Right cardiac atrium (tissue), 5 donors: ENCODE results near the gene WIZ. TPM values are rescaled to one million over a fixed set of nuclear protein-coding genes. Genes with fewer than 3 reads are reported as not detected.

Experiments used
- ATAC-seq, 2 donors: fragments of 200-7000 bp; cut with Tn5 transposase; one replicate each; pipeline versions ENCODE4 v1.8.0 to v1.9.1; 2020; ENCODE audit warnings: moderate library complexity in 2 of 2, mild to moderate bottlenecking in 1 of 2
- DNase-seq, 3 donors: peaks; one replicate each; pipeline ENCODE4 v3.0.0-alpha.2; 2020
- H3K27ac ChIP-seq: one replicate; pipeline ENCODE4 v1.5.1; 2013; ENCODE audit warnings: mild to moderate bottlenecking, low read length, control low read depth, moderate library complexity
- H3K27me3 ChIP-seq: one replicate; pipeline ENCODE4 v1.6.1; 2013; ENCODE audit not compliant: control insufficient read depth, insufficient read depth
- H3K4me1 ChIP-seq: one replicate; pipeline ENCODE4 v1.6.1; 2013; ENCODE audit warnings: low read length; ENCODE audit not compliant: control insufficient read depth, insufficient read depth
- H3K4me3 ChIP-seq: one replicate; pipeline ENCODE4 v1.5.1; 2013; ENCODE audit warnings: low read length, control low read depth
- H3K9me3 ChIP-seq: one replicate; pipeline ENCODE4 v1.6.1; 2013; ENCODE audit warnings: low read length; ENCODE audit not compliant: control insufficient read depth
- WGBS: extraction: QIAGEN DNeasy Blood & Tissue Kit; methylation state at CpG from one replicate; pipeline ENCODE4 v1.1.7; 2013; 5-methylcytosine and 5-hydroxymethylcytosine counted together
- intact Hi-C, 4 donors: fragments of 100-400 bp; cut with DNase I; formaldehyde crosslinking; loops; one replicate each; pipeline versions ENCODE4 v1.11.0 to v1.14.0; 2022 to 2023
- polyA plus RNA-seq: library from polyadenylated mRNA; stranded (reverse); fragments of 200-250 nt; gene quantifications from one replicate; pipeline ENCODE4 v1.2.3, GENCODE V29; 2013
- total RNA-seq, 4 donors: library from RNA; stranded (reverse); fragmentation: NEBNext Ultra II Directional; extraction: Animal tissue kit (Norgen Biotek cat#: 25700); gene quantifications; one replicate each; pipeline ENCODE4 v1.2.1, GENCODE V29; 2021
- donor health status: healthy with polysubstance abuse.
- donor health status: DM: no; HTN: yes; CAD: no.
- donor health status: DM: no; HTN: no; CAD: no.
- donor health status: DM: no; HTN: yes; CAD: no; lungs with severe emphysema.
- donor health status: DM: yes; HTN: yes; CAD: no.

WIZ gene
- total and polyA plus RNA-seq, 5 donors, result 28.0 to 36.5 (median 31.2) TPM

DNA sequence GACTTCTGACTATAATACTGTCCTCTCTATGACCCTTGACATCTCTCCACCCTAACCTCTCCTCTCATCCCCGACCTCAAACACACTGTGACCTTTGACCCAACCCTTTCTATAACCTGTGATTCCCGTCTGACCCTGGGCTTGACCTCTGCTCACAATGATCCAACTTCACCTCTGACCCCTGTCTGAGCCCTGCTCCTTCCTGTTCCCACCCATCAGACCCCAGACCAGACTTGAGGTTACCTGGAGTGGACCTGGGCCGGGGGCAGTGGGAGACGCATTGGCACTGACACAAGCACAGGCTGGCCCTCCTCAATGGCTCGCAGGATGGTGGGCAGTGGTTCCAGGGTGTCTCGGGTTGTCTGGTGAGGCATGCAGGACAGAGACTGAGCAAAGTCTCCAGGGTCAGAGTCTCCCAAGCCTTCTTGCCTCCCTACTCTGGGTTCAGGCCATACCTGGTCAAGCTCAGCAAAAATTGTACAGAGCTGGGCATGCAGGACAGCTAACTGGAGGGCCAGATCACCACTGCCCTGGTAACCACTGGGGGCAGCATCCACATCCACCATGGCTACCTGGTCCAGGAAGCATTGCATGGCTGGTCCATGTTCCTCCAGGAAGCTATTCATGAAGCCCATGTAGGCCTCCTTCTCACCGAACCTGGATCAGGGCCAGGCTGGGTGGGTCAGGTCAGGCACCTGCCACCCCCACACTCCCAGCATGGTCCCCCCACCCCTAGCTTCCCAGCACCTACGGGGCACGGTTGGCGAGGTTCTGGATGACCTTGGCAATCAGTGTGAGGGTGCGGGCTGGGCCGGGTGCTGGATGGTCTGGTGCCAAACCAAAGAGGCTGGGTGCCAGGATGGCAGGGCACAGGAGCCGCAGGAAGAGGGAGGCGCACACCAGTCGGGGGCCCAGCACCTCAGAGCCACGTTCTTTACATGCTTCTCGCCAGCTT is 4.4 kb upstream of the WIZ start:
- H3K4me3 ChIP-seq, result no peak overlapping the region
- peaks cover 4% of the 10 kb centered on the region for H3K4me1 ChIP-seq
- DNase-seq (peak in 2 of 3 donors; percentile 60 to 63), ATAC-seq (no peak)
- WGBS, result 84% methylated on average over 17 of the region's 17 CpGs
- intact Hi-C loops, result loop anchor here in 1 of 4 donors (10.0 kb wide), 1 partner anchor 101 kb away; no protein-coding TSS in a partner anchor
- no peak overlapping the region for H3K27ac ChIP-seq
- no peaks in the 10 kb centered on the region for H3K9me3 ChIP-seq
- H3K27me3 ChIP-seq, result no peaks in the 10 kb centered on the region

DNA sequence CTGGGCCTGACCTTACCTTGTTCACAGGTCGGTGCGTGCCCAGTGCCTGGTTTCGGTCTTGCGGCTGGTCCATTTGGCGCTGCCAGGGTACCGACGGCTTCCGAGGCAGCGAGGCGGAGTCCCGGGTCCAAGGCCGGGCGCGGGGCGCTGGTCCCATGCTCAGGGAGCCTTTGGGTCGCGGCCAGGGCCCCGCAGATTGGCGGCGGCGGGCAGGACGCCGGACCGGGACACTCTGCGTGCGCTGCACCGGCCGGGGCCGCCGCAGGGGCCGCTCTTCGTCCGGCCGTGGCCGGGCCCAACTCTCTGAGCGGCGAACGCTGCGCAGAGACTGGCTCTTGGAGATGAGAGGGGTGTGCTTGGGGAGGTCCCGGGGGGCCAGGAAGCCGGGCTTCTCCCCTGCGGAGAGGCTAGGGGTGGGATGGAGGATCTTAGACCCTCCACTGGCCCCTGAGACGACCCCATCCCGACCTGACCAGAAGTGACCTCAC is 3.4 kb upstream of the WIZ start:
- intact Hi-C loops, result loop anchor here in 1 of 4 donors (10.0 kb wide), 1 partner anchor 102 kb away; no protein-coding TSS in a partner anchor
- no peaks in the 10 kb centered on the region for H3K9me3 ChIP-seq
- H3K4me1 ChIP-seq, result peaks cover 4% of the 10 kb centered on the region
- 19% methylated on average over 44 of the region's 44 CpGs for WGBS
- ATAC-seq (peak; percentile 13 to 25), DNase-seq (peak in 2 of 3 donors; percentile 75 to 80)
- H3K27ac ChIP-seq, result peak overlapping the region; percentile 37
- H3K27me3 ChIP-seq, result no peaks in the 10 kb centered on the region
- peak overlapping the region; percentile 26 for H3K4me3 ChIP-seq

DNA sequence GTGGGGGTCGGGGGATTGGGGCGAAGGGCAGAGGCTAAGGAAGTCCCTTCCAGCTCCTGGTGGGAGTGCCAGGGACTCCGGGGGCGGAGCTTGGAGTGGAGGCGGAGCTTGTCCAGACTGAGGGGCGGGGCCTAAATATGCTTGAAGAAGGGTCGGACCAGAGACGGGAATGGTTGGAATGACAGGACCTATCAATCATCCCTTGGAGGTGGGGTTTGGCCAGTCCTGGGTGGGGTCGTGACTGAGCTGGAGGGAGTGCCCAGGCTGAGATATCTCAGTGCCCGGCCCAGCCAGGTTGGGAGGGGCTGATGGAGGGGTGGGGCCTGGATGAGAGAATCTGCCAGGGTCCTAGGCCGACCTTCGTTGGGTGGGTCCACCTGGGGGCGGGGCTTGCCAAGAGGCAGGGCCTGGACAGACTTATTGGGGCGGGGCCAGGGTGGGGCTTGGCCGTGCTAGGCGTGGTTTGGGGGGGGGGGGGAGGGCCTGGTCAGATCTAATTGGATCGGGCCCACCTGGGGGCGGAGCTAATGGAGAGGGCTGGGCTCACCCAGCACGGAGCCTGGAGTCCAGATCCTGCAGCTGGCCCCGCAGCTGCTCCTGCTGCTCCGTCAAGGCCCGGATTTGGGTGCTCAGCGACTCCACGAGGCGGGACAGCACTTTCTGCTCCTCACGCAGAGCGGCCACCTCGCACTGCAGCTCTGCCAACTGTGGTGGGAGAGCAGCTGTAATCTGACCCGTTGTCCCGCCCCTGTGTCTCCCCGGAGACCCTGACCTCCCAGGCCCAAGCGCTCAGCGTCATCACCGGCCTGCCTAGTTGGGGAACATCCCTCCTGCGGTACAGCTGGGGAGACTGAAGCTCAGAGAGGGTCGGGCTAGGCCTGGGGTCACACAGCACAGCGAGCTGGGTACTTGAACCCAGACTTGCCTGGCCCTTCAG is 2.6 kb upstream of the WIZ start:
- ATAC-seq, result peak; percentile 78 to 86
- Histone ChIP-seq H3K4me3 (peak overlapping the region; percentile 26), H3K27me3 (no peaks in the 10 kb centered on the region), H3K4me1 (peaks cover 4% of the 10 kb centered on the region), H3K27ac (peak overlapping the region; percentile 54), H3K9me3 (no peaks in the 10 kb centered on the region)
- 11% methylated on average over 37 of the region's 37 CpGs for WGBS
- intact Hi-C loops, result loop anchor here in 1 of 4 donors (10.0 kb wide), 1 partner anchor 102 kb away; no protein-coding TSS in a partner anchor
- peak; percentile 96 to 98 (median 97) for DNase-seq

GRCh38 chr19:15450528-15450890 is 753 bp upstream of the WIZ start:
- no peak for DNase-seq
- H3K27me3 ChIP-seq, result no peaks in the 10 kb centered on the region
- no peak overlapping the region for H3K4me3 ChIP-seq
- intact Hi-C loops, result loop anchor here in 1 of 4 donors (10.0 kb wide), 1 partner anchor 104 kb away; no protein-coding TSS in a partner anchor
- no peaks in the 10 kb centered on the region for H3K9me3 ChIP-seq
- ATAC-seq, result no peak
- H3K27ac ChIP-seq, result peak overlapping the region; percentile 90
- 92% methylated on average over 1 of the region's 1 CpG for WGBS
- H3K4me1 ChIP-seq, result no peaks in the 10 kb centered on the region

- Histone ChIP-seq H3K27ac (peak overlapping the region; percentile 55), H3K4me1 (peaks cover 7% of the 10 kb centered on the region), H3K9me3 (no peaks in the 10 kb centered on the region), H3K4me3 (peak overlapping the region; percentile 84), H3K27me3 (no peaks in the 10 kb centered on the region)
- WGBS, result 3% methylated on average over 43 of the region's 43 CpGs
- intact Hi-C loops, result no loop called here
- ATAC-seq, result no peak
- peak in 2 of 3 donors; percentile 77 to 86 for DNase-seq
Observed at GRCh38 chr19:15448778-15449619, 757 bp downstream of the WIZ start.

- WGBS, result 55% methylated on average over 17 of the region's 17 CpGs
- DNase-seq (peak in 2 of 3 donors; percentile 70 to 71), ATAC-seq (no peak)
- intact Hi-C loops, result no loop called here
- no peaks in the 10 kb centered on the region for H3K27me3 ChIP-seq
- no peak overlapping the region for H3K27ac ChIP-seq
- no peaks in the 10 kb centered on the region for H3K9me3 ChIP-seq
- H3K4me1 ChIP-seq, result peaks cover 11% of the 10 kb centered on the region
- no peak overlapping the region for H3K4me3 ChIP-seq
Observed at GRCh38 chr19:15448044-15448777, 1.5 kb downstream of the WIZ start.

DNA sequence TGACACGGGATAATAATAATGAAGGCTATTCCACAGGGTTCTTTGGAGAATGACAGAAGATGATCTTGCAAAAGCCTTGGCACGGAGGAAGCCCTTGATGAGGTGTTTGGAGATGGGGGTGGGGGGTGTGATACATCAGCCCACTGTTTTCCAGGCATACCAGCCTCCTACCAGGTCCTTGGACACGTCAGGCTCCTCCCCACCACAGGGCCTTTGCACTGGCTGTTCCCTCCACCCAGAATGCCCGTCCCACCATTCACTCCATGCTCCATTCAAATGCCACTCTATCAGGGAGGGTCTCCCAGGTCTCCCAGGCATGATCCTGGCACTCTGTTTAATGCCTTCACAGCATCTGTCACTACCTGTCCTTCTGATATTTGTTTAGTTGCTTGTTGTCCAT is 2.7 kb downstream of the WIZ start:
- peaks cover 11% of the 10 kb centered on the region for H3K4me1 ChIP-seq
- intact Hi-C loops, result no loop called here
- WGBS, result 79% methylated on average over 4 of the region's 4 CpGs
- no peaks in the 10 kb centered on the region for H3K27me3 ChIP-seq
- H3K4me3 ChIP-seq, result no peak overlapping the region
- no peak for DNase-seq
- H3K27ac ChIP-seq, result no peak overlapping the region
- no peaks in the 10 kb centered on the region for H3K9me3 ChIP-seq
- ATAC-seq, result no peak

- peak; percentile 40 to 57 for ATAC-seq
- no peaks in the 10 kb centered on the region for H3K9me3 ChIP-seq
- peaks cover 11% of the 10 kb centered on the region for H3K4me1 ChIP-seq
- WGBS, result 55% methylated on average over 7 of the region's 7 CpGs
- peak in 1 of 3 donors; percentile 77 for DNase-seq
- intact Hi-C loops, result no loop called here
- no peaks in the 10 kb centered on the region for H3K27me3 ChIP-seq
- no peak overlapping the region for H3K4me3 ChIP-seq
- H3K27ac ChIP-seq, result peak overlapping the region; percentile 86
Observed at GRCh38 chr19:15445807-15446376, 3.9 kb downstream of the WIZ start.

DNA sequence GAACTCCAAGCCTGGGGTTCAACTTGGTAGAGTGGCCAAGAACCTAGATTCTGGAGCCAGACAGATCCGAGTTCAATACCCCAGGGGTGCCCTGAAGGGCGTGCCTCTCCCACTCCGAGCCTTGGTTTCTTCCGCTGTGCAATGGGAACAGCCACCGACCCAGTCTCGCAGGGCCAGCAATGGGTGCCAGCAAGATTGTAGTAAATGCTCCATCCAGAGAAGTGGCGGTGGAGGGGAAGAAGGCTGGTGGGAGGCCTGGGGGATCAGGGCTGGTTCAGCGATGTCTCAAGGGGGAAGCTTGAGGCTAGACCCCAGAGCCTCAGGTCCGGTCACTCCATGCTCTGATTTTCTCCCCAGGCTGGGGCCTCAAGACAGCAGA is 4.5 kb downstream of the WIZ start:
- DNase-seq (no peak), ATAC-seq (no peak)
- no peak overlapping the region for H3K4me3 ChIP-seq
- peak overlapping the region; percentile 86 for H3K27ac ChIP-seq
- intact Hi-C loops, result no loop called here
- no peaks in the 10 kb centered on the region for H3K9me3 ChIP-seq
- H3K27me3 ChIP-seq, result no peaks in the 10 kb centered on the region
- peaks cover 11% of the 10 kb centered on the region for H3K4me1 ChIP-seq
- WGBS, result 89% methylated on average over 9 of the region's 9 CpGs
